ENCODE data around the gene RRP15. TPM values are rescaled to one million over a fixed set of nuclear protein-coding genes. Genes with fewer than 3 reads are reported as not detected.

RRP15 gene
- total RNA-seq, 1 experiment from 2014 or later: 36.0 TPM

DNA sequence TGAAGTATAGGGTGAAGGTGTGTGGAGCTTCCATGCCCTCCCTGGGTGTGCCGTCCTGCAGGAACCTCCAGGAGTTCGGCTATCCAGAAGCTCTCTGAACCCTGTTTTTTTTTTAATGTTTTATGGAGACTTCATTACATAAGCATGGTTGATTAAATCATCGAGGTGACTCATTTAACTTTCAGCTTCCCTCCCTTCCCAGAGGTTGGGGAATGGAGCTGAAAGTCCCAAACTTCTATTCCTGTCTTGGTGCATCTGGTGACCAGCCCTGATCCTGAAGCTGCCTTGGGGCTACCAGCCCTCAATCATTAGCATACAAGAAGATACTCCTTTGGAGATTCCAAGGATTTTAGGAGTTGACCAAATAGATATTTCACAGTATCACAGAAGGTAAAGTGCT lies 9.5 kb downstream of the RRP15 start (continued):
- TF ChIP-seq, protein P1, sequence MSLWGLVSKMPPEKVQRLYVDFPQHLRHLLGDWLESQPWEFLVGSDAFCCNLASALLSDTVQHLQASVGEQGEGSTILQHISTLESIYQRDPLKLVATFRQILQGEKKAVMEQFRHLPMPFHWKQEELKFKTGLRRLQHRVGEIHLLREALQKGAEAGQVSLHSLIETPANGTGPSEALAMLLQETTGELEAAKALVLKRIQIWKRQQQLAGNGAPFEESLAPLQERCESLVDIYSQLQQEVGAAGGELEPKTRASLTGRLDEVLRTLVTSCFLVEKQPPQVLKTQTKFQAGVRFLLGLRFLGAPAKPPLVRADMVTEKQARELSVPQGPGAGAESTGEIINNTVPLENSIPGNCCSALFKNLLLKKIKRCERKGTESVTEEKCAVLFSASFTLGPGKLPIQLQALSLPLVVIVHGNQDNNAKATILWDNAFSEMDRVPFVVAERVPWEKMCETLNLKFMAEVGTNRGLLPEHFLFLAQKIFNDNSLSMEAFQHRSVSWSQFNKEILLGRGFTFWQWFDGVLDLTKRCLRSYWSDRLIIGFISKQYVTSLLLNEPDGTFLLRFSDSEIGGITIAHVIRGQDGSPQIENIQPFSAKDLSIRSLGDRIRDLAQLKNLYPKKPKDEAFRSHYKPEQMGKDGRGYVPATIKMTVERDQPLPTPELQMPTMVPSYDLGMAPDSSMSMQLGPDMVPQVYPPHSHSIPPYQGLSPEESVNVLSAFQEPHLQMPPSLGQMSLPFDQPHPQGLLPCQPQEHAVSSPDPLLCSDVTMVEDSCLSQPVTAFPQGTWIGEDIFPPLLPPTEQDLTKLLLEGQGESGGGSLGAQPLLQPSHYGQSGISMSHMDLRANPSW (CRISPR knock-in tag; conservative IDR thresholded peaks at IDR 0.05; ENCODE audit: low read depth): no peak
- TF ChIP-seq NR3C1 (CRISPR knock-in tag; conservative IDR thresholded peaks at IDR 0.05; ENCODE audit: low read depth) (no peak), ETV6 (CRISPR knock-in tag; IDR thresholded peaks at IDR 0.05) (no peak), ZNF396 (CRISPR knock-in tag; IDR thresholded peaks at IDR 0.05; ENCODE audit: borderline replicate concordance) (no peak)
- TF ChIP-seq, protein P2, sequence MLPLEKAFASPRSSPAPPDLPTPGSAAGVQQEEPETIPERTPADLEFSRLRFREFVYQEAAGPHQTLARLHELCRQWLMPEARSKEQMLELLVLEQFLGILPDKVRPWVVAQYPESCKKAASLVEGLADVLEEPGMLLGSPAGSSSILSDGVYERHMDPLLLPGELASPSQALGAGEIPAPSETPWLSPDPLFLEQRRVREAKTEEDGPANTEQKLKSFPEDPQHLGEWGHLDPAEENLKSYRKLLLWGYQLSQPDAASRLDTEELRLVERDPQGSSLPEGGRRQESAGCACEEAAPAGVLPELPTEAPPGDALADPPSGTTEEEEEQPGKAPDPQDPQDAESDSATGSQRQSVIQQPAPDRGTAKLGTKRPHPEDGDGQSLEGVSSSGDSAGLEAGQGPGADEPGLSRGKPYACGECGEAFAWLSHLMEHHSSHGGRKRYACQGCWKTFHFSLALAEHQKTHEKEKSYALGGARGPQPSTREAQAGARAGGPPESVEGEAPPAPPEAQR (CRISPR knock-in tag; IDR thresholded peaks at IDR 0.05): no peak

DNA sequence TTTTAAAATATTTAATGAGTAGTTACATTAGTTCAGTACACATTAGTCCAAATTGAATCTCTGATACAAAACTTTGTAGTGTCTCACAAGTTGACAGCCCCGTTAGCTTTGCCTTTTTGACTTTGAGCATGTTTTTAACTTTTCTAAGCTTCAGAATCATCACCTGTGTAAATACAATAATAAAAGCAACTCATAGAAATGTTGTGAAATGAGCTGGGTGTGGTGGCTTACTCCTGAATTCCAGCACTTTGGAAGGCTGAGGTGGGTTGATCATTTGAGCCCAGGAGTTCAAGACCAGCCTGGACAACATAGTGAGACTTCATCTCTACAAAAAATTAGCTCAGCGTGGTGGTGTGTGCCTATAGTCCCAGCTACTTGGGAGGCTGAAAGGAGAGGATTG lies 11.1 kb downstream of the RRP15 start:
- ChIA-PET CTCF (interaction anchor here (1.1 kb wide), 1 partner anchor 36 kb away, joined by 4 read pairs; no protein-coding TSS in a partner anchor), POLR2A (no interaction called here)
- peaks cover 9% of the 10 kb centered on the region for H3K36me3 Mint-ChIP-seq
- H3K27me3 Mint-ChIP-seq (ENCODE audit: low read depth): no peaks in the 10 kb centered on the region
- no peak for ATAC-seq
- no peak for DNase-seq (ENCODE audit: low spot score)
- peaks cover 75% of the 10 kb centered on the region for H3K4me1 Mint-ChIP-seq
- H3K4me3 Mint-ChIP-seq: no peak overlapping the region
- H3K9me3 Mint-ChIP-seq: no peaks in the 10 kb centered on the region
- peak; percentile 39; the same call in 1 of the 2 replicates for TF ChIP-seq ZNF121 (CRISPR knock-in tag; IDR thresholded peaks at IDR 0.05)
- TF ChIP-seq, protein P3, sequence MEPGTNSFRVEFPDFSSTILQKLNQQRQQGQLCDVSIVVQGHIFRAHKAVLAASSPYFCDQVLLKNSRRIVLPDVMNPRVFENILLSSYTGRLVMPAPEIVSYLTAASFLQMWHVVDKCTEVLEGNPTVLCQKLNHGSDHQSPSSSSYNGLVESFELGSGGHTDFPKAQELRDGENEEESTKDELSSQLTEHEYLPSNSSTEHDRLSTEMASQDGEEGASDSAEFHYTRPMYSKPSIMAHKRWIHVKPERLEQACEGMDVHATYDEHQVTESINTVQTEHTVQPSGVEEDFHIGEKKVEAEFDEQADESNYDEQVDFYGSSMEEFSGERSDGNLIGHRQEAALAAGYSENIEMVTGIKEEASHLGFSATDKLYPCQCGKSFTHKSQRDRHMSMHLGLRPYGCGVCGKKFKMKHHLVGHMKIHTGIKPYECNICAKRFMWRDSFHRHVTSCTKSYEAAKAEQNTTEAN (CRISPR knock-in tag; IDR thresholded peaks at IDR 0.05): no peak
- peak overlapping the region; percentile 84 for H3K27ac Mint-ChIP-seq

DNA sequence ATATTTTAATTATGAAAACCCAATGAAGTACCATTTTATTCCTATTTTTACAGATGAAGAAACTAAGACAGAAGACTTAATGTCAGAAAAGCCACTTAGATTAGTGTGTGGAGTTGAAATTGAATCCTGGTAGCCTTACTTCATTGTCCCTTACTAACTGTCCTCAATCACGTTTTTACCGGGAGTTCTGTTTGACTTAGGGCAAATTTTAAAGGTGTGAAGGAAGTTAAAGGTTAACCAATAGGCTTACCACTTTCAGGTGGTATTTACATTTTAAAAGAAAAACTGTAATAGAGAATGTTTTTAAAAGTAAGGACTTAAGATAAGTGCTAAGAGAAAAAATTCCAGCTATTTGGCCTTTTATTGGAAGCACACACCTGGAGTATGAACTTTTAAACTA lies 12.4 kb downstream of the RRP15 start:
- CTCF ChIA-PET: interaction anchor here (1.4 kb wide), 1 partner anchor 42 kb away, joined by 6 read pairs; no protein-coding TSS in a partner anchor
- no peak for TF ChIP-seq PRRX2 (CRISPR knock-in tag; IDR thresholded peaks at IDR 0.05)
- no peak for TF ChIP-seq FOXK1 (CRISPR knock-in tag; IDR thresholded peaks at IDR 0.05)
- no peak for TF ChIP-seq ZNF416 (CRISPR knock-in tag; IDR thresholded peaks at IDR 0.05)
- TF ChIP-seq, protein P4, sequence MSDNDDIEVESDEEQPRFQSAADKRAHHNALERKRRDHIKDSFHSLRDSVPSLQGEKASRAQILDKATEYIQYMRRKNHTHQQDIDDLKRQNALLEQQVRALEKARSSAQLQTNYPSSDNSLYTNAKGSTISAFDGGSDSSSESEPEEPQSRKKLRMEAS (CRISPR knock-in tag; IDR thresholded peaks at IDR 0.05): no peak
- TF ChIP-seq ZNF423 (CRISPR knock-in tag; IDR thresholded peaks at IDR 0.05): no peak
- no peak for TF ChIP-seq JUN (CRISPR knock-in tag; IDR thresholded peaks at IDR 0.05)
- TF ChIP-seq, protein P5, sequence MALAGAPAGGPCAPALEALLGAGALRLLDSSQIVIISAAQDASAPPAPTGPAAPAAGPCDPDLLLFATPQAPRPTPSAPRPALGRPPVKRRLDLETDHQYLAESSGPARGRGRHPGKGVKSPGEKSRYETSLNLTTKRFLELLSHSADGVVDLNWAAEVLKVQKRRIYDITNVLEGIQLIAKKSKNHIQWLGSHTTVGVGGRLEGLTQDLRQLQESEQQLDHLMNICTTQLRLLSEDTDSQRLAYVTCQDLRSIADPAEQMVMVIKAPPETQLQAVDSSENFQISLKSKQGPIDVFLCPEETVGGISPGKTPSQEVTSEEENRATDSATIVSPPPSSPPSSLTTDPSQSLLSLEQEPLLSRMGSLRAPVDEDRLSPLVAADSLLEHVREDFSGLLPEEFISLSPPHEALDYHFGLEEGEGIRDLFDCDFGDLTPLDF (CRISPR knock-in tag; IDR thresholded peaks at IDR 0.05): no peak
- TF ChIP-seq, protein P6, sequence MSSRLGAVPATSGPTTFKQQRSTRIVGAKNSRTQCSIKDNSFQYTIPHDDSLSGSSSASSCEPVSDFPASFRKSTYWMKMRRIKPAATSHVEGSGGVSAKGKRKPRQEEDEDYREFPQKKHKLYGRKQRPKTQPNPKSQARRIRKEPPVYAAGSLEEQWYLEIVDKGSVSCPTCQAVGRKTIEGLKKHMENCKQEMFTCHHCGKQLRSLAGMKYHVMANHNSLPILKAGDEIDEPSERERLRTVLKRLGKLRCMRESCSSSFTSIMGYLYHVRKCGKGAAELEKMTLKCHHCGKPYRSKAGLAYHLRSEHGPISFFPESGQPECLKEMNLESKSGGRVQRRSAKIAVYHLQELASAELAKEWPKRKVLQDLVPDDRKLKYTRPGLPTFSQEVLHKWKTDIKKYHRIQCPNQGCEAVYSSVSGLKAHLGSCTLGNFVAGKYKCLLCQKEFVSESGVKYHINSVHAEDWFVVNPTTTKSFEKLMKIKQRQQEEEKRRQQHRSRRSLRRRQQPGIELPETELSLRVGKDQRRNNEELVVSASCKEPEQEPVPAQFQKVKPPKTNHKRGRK (CRISPR knock-in tag; IDR thresholded peaks at IDR 0.05; ENCODE audit: borderline replicate concordance): no peak
- TF ChIP-seq, protein P7, sequence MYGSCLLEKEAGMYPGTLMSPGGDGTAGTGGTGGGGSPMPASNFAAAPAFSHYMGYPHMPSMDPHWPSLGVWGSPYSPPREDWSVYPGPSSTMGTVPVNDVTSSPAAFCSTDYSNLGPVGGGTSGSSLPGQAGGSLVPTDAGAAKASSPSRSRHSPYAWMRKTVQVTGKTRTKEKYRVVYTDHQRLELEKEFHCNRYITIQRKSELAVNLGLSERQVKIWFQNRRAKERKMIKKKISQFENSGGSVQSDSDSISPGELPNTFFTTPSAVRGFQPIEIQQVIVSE (CRISPR knock-in tag; IDR thresholded peaks at IDR 0.05; ENCODE audit: borderline replicate concordance): no peak
- TF ChIP-seq SMAD4 (CRISPR knock-in tag; IDR thresholded peaks at IDR 0.05): no peak
- no peak for TF ChIP-seq ZNF396 (CRISPR knock-in tag; IDR thresholded peaks at IDR 0.05; ENCODE audit: borderline replicate concordance)
- ATAC-seq: no peak
- Mint-ChIP-seq H3K27ac (peak overlapping the region; percentile 97), H3K4me1 (peaks cover 87% of the 10 kb centered on the region), H3K27me3 (ENCODE audit: low read depth) (no peaks in the 10 kb centered on the region), H3K4me3 (peak overlapping the region; percentile 27; the same call in 1 of the 2 replicates), H3K36me3 (peaks cover 9% of the 10 kb centered on the region), H3K9me3 (no peaks in the 10 kb centered on the region)
- no peak for DNase-seq (ENCODE audit: low spot score)
- POLR2A ChIA-PET: interaction anchor here (0.5 kb wide), 1 partner anchor 1016 kb away, joined by 3 read pairs; no protein-coding TSS in a partner anchor

Measured in WTC11 (cell line).